Neural progenitor cell (in vitro differentiated cells): ENCODE results near the gene SLC22A16. TPM values are rescaled to one million over a fixed set of nuclear protein-coding genes. Genes with fewer than 3 reads are reported as not detected.

Experiments
- DNase-seq: peaks from one replicate; pipeline ENCODE4 v3.0.0-alpha.2; 2016; ENCODE audit warnings: low spot score
- H2AFZ ChIP-seq: fragments of 200-600 bp; sonication (generic); replicated peaks from 2 replicates; pipeline ENCODE4 v1.6.1; 2016; ENCODE audit warnings: antibody characterized with exemption
- H3F3A ChIP-seq: fragments of 200-600 bp; sonication (generic); 2 replicates; pipeline ENCODE4 v1.6.1; 2016; ENCODE audit warnings: antibody characterized with exemption, low read depth
- H3K27ac ChIP-seq: fragments of 200-600 bp; sonication (generic); 2 replicates; pipeline ENCODE4 v1.5.1; 2016; ENCODE audit warnings: mild to moderate bottlenecking
- H3K27me3 ChIP-seq: fragments of 200-600 bp; sonication (generic); 2 replicates; pipeline ENCODE4 v1.6.1; 2016; ENCODE audit warnings: mild to moderate bottlenecking, moderate library complexity
- H3K36me3 ChIP-seq: fragments of 200-600 bp; sonication (generic); 2 replicates; pipeline ENCODE4 v1.5.1; 2016
- H3K4me1 ChIP-seq: fragments of 200-600 bp; sonication (generic); 2 replicates; pipeline ENCODE4 v1.6.1; 2016; ENCODE audit warnings: mixed run types
- H3K4me2 ChIP-seq: fragments of 200-600 bp; sonication (generic); 2 replicates; pipeline ENCODE4 v1.6.1; 2016
- H3K4me3 ChIP-seq: fragments of 200-600 bp; sonication (generic); 2 replicates; pipeline ENCODE4 v1.5.1; 2016
- H3K79me2 ChIP-seq: fragments of 200-600 bp; sonication (generic); 2 replicates; pipeline ENCODE4 v1.6.1; 2016; ENCODE audit warnings: low read depth
- H3K9ac ChIP-seq: fragments of 200-600 bp; sonication (generic); 2 replicates; pipeline ENCODE4 v1.6.1; 2016
- H3K9me3 ChIP-seq: fragments of 200-600 bp; sonication (generic); 2 replicates; pipeline ENCODE4 v1.5.1; 2016; ENCODE audit warnings: low read depth
- H4K20me1 ChIP-seq: fragments of 200-600 bp; sonication (generic); 2 replicates; pipeline ENCODE4 v1.6.1; 2016; ENCODE audit warnings: low read depth
- H3K27ac Mint-ChIP-seq: 3 replicates; pipeline ENCODE4 v1.8.0; 2021; ENCODE audit warnings: mixed read lengths
- H3K27me3 Mint-ChIP-seq: 2 replicates; pipeline ENCODE4 v1.8.0; 2022; ENCODE audit warnings: low read depth, mild to moderate bottlenecking, inconsistent platforms, moderate library complexity, mixed read lengths; ENCODE audit not compliant: insufficient read depth
- H3K36me3 Mint-ChIP-seq: 3 replicates; pipeline ENCODE4 v1.8.0; 2021; ENCODE audit warnings: mixed read lengths
- H3K4me1 Mint-ChIP-seq: 3 replicates; pipeline ENCODE4 v1.8.0; 2021; ENCODE audit warnings: mixed read lengths
- H3K4me3 Mint-ChIP-seq: 3 replicates; pipeline ENCODE4 v1.8.0; 2021; ENCODE audit warnings: mild to moderate bottlenecking, moderate library complexity, mixed read lengths
- H3K9me3 Mint-ChIP-seq: 3 replicates; pipeline ENCODE4 v1.8.0; 2020; ENCODE audit warnings: mixed read lengths
- CTCF ChIP-seq: fragments of 200-600 bp; sonication (generic); IDR thresholded peaks from 2 replicates; pipeline ENCODE4 v1.5.1; 2017; ENCODE audit warnings: antibody characterized with exemption, mild to moderate bottlenecking
- EZH2 ChIP-seq: fragments of 200-600 bp; sonication (generic); IDR thresholded peaks from 2 replicates; pipeline ENCODE4 v1.6.1; 2017; ENCODE audit warnings: antibody characterized with exemption, mild to moderate bottlenecking, moderate library complexity
- EZH2phosphoT487 ChIP-seq: fragments of 200-600 bp; sonication (generic); IDR thresholded peaks from 2 replicates; pipeline ENCODE4 v1.6.1; 2017; ENCODE audit warnings: antibody characterized with exemption
- total RNA-seq: library from RNA; depleted of rRNA; stranded (reverse); fragments of >200 nt; gene quantifications from 2 replicates; pipeline ENCODE4 v1.2.3, GENCODE V29; 2015; ENCODE audit warnings: low replicate concordance

The SLC22A16 gene
- total RNA-seq, 1 donor from 2014 or later: not detected

GRCh38 chr6:110462884-110463481, 13.4 kb downstream of the SLC22A16 start:
- Mint-ChIP-seq H3K4me3 (no peak overlapping the region), H3K36me3 (no peaks in the 10 kb centered on the region), H3K4me1 (no peaks in the 10 kb centered on the region), H3K27me3 (peaks cover 9% of the 10 kb centered on the region), H3K27ac (no peak overlapping the region), H3K9me3 (peaks cover 24% of the 10 kb centered on the region)
- Histone ChIP-seq H3K79me2 (no peaks in the 10 kb centered on the region), H3K9me3 (peaks cover 13% of the 10 kb centered on the region), H3F3A (no peaks in the 10 kb centered on the region), H3K36me3 (no peaks in the 10 kb centered on the region), H3K27ac (no peak overlapping the region), H3K4me1 (no peaks in the 10 kb centered on the region), H4K20me1 (no peaks in the 10 kb centered on the region), H3K4me3 (no peak overlapping the region), H3K4me2 (no peak overlapping the region), H3K27me3 (no peaks in the 10 kb centered on the region), H3K9ac (no peak overlapping the region), H2AFZ (no peak overlapping the region)
- no peak for DNase-seq
- TF ChIP-seq EZH2phosphoT487 (no peak), EZH2 (no peak), CTCF (no peak)

- H4K20me1 ChIP-seq: no peaks in the 10 kb centered on the region
- no peak overlapping the region for H3K4me3 Mint-ChIP-seq
- TF ChIP-seq EZH2phosphoT487: no peak
- TF ChIP-seq EZH2: no peak
- TF ChIP-seq CTCF: no peak
- no peaks in the 10 kb centered on the region for H3K27me3 ChIP-seq
- no peaks in the 10 kb centered on the region for H3F3A ChIP-seq
- H3K4me1 ChIP-seq: no peaks in the 10 kb centered on the region
- no peak overlapping the region for H3K27ac ChIP-seq
- DNase-seq: no peak
- H3K36me3 Mint-ChIP-seq: no peaks in the 10 kb centered on the region
- H3K79me2 ChIP-seq: no peaks in the 10 kb centered on the region
- peaks cover 9% of the 10 kb centered on the region for H3K27me3 Mint-ChIP-seq
- no peak overlapping the region for H3K27ac Mint-ChIP-seq
- no peak overlapping the region for H2AFZ ChIP-seq
- H3K4me2 ChIP-seq: no peak overlapping the region
- no peak overlapping the region for H3K9ac ChIP-seq
- H3K4me3 ChIP-seq: no peak overlapping the region
- peaks cover 24% of the 10 kb centered on the region for H3K9me3 Mint-ChIP-seq
- H3K4me1 Mint-ChIP-seq: no peaks in the 10 kb centered on the region
- no peaks in the 10 kb centered on the region for H3K36me3 ChIP-seq
- peaks cover 13% of the 10 kb centered on the region for H3K9me3 ChIP-seq
These were observed 15.0 kb downstream of the SLC22A16 start for GRCh38 chr6:110461376-110461775.

GRCh38 chr6:110459137-110459536, 17.3 kb downstream of the SLC22A16 start:
- peaks cover 1% of the 10 kb centered on the region for H3K4me1 ChIP-seq
- no peaks in the 10 kb centered on the region for H3K36me3 ChIP-seq
- Mint-ChIP-seq H3K27me3 (peaks cover 6% of the 10 kb centered on the region), H3K4me3 (no peak overlapping the region), H3K27ac (no peak overlapping the region), H3K4me1 (peaks cover 1% of the 10 kb centered on the region), H3K9me3 (peaks cover 24% of the 10 kb centered on the region), H3K36me3 (no peaks in the 10 kb centered on the region)
- peaks cover 13% of the 10 kb centered on the region for H3K9me3 ChIP-seq
- no peak overlapping the region for H3K4me3 ChIP-seq
- TF ChIP-seq EZH2: no peak
- no peak for TF ChIP-seq EZH2phosphoT487
- no peaks in the 10 kb centered on the region for H4K20me1 ChIP-seq
- no peak overlapping the region for H3K9ac ChIP-seq
- no peaks in the 10 kb centered on the region for H3K27me3 ChIP-seq
- H3K4me2 ChIP-seq: no peak overlapping the region
- H3F3A ChIP-seq: peaks cover 2% of the 10 kb centered on the region
- no peaks in the 10 kb centered on the region for H3K79me2 ChIP-seq
- no peak for DNase-seq
- H2AFZ ChIP-seq: no peak overlapping the region
- H3K27ac ChIP-seq: no peak overlapping the region

- peaks cover 8% of the 10 kb centered on the region for H3F3A ChIP-seq
- H3K9me3 ChIP-seq: peaks cover 13% of the 10 kb centered on the region
- H3K4me3 ChIP-seq: no peak overlapping the region
- H3K27ac Mint-ChIP-seq: no peak overlapping the region
- no peak overlapping the region for H3K27ac ChIP-seq
- peaks cover 6% of the 10 kb centered on the region for H3K27me3 Mint-ChIP-seq
- peaks cover 8% of the 10 kb centered on the region for H3K4me1 Mint-ChIP-seq
- no peaks in the 10 kb centered on the region for H3K36me3 ChIP-seq
- no peaks in the 10 kb centered on the region for H3K79me2 ChIP-seq
- peaks cover 18% of the 10 kb centered on the region for H3K9me3 Mint-ChIP-seq
- H3K27me3 ChIP-seq: no peaks in the 10 kb centered on the region
- no peak overlapping the region for H3K4me3 Mint-ChIP-seq
- no peak overlapping the region for H3K4me2 ChIP-seq
- H3K4me1 ChIP-seq: peaks cover 8% of the 10 kb centered on the region
- TF ChIP-seq EZH2: no peak
- TF ChIP-seq CTCF: no peak
- TF ChIP-seq EZH2phosphoT487: no peak
- DNase-seq: no peak
- H4K20me1 ChIP-seq: no peaks in the 10 kb centered on the region
- no peaks in the 10 kb centered on the region for H3K36me3 Mint-ChIP-seq
- no peak overlapping the region for H3K9ac ChIP-seq
- no peak overlapping the region for H2AFZ ChIP-seq
These were observed 17.9 kb downstream of the SLC22A16 start for GRCh38 chr6:110458476-110458875.
